GM18526 (cell line): ENCODE data around the gene SLC2A8.

ENCODE experiments used
- POLR2A ChIP-seq: IDR thresholded peaks from 3 replicates; pipeline ENCODE4 v1.6.1; 2011; ENCODE audit not compliant: insufficient read length; ENCODE audit errors: extremely low read depth

SLC2A8 gene, protein sequence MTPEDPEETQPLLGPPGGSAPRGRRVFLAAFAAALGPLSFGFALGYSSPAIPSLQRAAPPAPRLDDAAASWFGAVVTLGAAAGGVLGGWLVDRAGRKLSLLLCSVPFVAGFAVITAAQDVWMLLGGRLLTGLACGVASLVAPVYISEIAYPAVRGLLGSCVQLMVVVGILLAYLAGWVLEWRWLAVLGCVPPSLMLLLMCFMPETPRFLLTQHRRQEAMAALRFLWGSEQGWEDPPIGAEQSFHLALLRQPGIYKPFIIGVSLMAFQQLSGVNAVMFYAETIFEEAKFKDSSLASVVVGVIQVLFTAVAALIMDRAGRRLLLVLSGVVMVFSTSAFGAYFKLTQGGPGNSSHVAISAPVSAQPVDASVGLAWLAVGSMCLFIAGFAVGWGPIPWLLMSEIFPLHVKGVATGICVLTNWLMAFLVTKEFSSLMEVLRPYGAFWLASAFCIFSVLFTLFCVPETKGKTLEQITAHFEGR

DNA sequence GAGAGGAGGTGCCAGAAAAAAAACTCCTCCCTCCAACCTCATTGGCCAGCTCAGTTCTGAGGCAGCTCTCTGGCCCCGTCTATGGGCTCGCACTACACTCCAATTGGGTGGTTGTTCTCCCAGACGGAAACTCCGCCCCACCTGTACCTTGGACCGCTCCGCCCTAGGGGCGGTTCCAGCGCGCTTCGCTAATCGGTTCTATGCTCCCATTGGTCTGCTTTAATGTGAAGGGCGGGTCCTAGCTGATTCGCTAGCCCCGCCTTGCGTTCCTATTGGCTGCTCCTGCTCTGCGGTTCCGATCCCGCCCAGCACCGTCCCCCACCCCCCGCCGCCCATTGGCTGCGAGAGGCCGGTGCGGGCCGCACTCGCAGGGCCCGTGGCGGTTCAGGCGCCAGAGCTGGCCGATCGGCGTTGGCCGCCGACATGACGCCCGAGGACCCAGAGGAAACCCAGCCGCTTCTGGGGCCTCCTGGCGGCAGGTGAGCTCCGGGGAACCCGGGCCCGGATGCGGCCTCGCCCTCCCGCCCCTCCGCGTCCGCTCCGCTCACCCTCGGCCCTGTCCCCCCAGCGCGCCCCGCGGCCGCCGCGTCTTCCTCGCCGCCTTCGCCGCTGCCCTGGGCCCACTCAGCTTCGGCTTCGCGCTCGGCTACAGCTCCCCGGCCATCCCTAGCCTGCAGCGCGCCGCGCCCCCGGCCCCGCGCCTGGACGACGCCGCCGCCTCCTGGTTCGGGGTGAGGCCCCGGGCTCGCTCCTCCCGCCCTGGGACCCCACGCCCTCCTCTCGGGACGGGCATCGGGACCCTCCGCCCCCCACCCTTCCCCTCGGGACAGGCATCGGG lies at the start of gene SLC2A8:
Gene SLC2A8 (plus strand): TSS at position 362 of the 838 bp plus-strand sequence. CDS start 62 bp downstream, at position 424.
- TF ChIP-seq POLR2A, result peak; percentile 63

DNA sequence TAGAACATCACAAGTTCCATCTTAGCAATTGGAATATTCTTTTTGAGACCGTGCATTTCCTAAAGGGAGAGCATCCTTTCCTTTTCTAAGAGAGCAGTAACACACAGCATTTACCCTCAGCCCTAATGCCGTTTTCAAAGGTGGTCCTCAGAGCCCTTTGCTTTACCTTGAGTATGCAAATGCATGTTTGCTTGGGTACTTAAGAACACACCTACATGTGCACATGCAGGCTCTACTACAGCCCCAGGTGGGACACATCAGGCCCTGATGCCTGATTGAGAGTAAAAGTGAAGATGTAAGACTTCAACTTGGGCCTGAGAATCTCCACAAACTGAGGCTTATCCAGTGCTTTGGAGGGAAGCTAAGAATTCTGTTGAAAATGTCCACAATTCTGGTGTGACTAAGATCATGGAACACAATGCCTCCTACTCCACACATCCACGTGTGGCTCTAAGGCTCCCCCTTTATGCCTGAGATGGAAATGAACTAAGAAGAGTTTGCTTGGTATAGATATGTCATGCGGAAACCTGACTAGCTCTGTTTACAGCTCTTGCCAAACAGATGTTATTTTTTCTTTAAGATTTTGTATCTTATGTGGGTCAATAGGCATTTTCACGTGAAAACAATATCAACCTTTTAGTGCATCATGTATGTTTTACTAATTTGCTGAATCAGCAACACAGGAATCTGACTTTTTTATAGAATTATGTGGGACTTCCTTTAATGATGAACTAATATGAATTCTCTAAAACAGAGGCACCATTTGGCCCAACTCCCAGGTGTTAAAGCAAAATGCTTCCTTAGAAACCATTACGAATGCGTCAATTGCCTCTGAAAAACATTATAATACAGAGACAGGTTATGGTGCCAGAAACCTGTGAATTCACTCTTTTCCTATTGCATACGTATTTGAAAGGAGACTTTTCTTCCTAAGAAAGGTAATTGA lies 48.9 kb upstream of the SLC2A8 start:
- no peak for TF ChIP-seq POLR2A

DNA sequence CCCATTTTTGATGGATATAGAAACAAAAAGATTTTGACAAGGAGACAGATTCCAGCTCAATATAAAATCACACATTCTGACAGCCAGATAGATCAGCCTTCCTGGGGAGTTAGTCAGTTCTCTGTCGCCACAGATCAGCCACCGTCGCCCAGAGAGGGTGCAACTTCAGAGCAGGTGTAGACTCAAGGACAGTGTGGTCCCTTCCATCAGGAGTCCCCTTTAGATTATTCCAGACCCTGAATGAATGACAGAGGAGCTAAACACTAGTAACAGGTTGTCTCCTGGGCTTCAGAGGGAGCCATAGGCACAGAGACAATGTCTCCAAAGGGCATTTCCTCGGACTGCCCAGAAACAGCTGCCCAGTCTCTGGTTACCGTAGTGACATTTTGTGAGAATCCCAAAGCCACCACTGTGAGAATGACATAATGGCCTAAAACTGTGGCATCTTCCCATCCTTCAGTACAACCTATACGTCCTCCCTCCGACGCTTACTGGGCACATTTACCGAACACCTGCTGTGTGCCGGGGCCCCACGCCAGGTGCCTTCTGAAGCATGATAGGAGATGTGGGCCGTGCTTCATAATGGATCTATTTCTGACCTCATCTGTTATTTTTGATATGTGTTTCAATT lies 47.4 kb upstream of the SLC2A8 start:
- TF ChIP-seq POLR2A, result no peak

DNA sequence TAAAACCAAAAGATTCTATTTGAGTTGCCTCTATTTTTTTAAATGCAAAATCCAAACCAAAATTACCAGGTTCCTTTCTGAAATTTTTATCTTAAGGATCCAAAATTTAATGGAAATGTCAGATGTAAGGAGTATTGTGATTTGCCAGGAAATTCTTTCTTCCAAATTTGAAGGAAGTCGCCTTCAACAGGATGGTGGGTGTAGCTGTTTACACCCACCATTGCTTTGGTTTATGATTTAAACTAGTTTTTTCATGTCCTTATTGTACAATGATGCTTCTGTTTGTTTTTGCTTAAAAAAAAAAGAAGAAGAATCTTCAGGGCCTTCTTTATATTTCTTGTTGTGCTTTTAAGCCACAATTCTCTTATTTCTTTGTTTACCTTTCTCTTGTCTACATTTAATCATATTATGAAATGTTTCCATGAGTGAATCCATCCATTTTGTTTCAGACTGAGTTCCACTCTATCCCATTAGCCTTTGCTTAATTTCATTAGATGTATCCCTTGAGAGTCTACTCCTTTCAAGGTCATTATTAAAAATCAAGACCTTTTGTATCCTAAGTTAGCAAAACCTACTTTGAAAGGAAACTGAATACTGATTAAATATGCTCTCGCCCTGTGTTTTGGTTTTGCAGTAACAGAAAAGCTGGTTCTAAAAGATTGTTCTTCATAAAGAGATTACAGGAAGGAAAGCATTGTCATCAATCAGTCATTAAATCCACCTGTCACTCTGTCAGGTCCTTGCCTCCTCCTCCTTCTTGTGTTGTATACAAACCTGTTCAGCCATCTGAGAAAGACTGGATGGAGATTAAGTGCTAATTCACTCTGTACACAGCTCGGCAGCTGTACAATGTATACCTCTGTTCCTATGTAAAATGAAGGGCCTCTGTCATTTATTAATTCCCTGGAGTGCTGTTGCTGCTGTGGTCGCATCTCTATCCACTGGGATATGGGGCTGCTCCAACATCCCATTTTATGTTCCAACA lies 45.5 kb upstream of the SLC2A8 start:
- TF ChIP-seq POLR2A, result no peak

DNA sequence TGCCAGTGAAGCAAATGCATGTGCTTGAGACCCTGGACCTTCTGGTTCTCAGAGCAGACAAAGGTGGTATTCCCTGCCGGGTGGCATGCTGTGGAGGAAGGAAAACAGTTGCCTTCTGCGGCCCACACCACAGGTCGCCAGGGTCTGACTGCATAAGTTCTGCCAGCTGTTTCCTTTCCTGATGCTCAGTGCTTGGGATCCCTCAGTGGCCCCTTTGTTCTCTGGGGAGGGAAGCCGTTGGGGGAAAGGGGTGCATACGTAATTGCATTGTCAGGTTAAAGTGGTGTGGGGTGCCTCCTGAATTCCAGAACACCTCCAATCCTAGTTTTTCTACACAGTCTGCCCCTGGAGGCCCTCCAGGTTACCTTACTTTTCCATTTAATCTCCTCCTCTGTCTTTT lies 43.1 kb upstream of the SLC2A8 start:
- TF ChIP-seq POLR2A, result no peak

DNA sequence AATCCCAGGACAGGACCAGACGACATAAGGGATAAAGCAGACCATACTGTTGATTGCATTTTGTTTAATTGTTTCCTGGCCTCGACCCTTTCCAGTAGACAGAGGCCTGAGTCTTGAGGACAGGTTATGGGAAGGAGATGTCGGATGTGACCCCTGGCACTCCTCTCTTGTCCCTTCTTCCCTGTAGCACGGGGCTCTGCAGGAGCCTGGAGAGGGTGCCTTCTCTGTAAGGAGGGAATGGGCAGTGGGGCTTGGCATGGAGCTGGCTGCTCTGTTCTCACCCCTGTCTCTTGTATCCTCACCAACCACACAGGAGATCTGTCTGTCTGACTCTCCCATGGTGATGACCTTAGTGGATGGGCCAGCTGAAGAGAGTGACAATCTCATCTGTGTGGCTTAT lies 40.1 kb upstream of the SLC2A8 start:
- no peak for TF ChIP-seq POLR2A

DNA sequence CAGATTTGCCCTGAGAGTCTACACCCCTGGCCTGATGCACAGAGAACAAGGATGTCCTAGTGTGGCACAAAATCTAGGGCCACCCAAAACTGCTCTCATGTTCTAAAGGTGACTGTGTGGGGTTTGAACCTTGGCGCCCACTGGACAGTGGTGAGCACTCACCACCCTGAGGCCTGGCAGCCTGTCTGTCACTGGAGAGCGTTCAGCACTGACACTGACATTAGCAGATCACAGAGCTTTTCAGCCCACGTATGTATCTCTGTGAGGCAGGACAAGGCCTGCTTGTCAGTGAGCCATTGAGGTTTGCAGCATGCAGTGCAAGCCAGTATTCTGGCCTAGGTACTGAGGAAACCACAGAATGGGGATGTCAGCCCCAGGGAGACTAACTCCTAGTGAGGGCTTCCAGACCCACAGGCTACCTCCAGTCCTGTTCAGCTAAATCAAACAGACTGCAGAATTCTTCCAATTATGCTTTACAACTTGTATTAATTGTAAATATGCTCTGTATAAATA lies 38.9 kb upstream of the SLC2A8 start:
- TF ChIP-seq POLR2A, result no peak

DNA sequence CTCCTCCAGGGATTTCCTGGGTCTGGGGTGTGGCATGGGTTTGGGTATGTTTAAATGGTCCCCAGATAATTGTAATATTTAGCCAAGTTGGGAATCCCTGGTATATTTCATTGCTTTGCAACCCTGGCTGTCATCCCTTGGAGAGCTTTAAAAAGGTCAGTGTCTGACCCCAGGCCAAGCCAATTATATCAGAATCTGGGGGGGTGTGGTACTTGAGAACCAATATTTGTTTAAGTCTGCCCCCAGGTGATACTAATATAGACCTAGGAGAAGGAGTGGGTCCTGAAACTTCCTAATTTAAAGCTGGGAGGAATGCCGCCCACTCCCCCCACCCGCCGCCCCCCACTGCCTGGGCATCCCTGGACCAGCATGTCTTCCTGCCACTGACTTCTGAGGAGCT lies 38.2 kb upstream of the SLC2A8 start:
- TF ChIP-seq POLR2A, result no peak

DNA sequence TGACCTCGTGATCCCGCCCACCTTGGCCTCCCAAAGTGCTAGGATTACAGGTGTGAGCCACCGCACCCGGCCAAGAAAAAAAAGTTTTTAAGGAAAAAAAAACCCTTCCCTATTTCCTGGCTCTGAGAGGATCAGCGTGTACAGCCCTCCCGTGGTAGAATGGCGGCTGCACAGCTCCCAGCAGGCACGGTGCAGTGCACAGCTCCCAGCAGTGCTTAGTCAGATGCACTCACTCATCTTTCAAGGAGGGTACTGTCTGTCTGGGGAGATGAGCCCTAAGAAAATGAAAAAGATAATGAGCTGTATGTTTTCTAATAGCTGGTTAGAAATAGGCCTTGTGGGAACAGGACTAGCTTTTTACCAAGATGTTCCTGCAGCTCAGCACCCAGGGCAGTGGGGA lies 36.7 kb upstream of the SLC2A8 start:
- TF ChIP-seq POLR2A, result no peak

DNA sequence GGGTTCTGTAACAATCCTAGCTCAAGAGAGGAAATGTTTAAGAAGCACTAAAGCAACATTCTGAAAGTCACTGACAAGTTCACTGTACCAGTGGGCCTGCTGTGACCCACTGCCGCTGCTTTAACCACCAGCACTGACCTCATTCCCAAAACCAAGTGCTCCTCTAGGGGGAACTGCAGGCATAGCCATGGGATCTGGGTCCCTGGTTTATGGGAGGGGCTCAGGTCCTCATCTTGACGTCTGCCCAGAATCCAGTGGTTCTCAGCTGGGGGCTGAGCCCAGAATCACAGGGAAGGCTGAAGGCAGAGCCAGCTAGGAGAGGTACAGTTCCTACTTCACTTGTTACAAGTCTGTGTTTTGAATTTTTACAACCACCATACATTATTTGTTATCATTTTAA lies 36.1 kb upstream of the SLC2A8 start:
- no peak for TF ChIP-seq POLR2A

DNA sequence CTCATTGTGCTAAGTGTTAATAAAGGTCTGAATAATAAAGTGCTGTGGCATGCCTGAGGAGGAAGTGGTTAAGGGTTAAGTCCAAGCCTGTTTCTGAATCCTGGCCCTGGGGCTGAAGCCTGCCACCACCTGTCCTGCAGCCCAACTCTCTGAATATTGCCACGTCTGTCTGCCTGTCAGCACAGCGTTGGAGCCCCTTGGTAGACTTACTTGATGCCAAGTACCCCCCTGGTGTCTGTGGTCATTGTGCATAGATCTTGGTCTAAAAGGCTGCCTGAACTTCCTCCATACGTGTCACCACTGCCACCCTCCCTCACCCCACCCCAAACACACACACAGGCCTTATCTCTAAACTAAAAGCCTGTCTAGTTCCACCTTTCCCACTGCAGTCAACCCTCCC lies 35.4 kb upstream of the SLC2A8 start:
- no peak for TF ChIP-seq POLR2A

DNA sequence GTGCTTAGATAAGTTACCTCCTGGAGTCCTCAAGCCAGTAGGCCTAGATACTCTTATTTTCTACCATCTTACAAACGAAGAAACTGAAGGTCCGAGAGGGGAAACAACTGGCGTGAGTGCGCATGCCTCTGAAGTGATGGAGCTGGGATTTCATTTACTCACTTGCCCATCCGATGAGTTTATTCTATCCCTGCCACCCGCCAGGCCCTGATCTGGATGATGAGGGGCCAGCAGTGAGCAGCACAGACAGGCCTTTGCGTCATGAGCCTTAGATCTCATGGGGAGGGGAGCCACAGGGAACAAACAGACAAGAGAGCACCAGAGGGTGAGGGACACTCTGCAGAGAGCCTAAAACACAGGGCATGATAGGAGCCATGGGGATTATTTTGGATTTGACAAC lies 34.1 kb upstream of the SLC2A8 start:
- TF ChIP-seq POLR2A, result no peak

DNA sequence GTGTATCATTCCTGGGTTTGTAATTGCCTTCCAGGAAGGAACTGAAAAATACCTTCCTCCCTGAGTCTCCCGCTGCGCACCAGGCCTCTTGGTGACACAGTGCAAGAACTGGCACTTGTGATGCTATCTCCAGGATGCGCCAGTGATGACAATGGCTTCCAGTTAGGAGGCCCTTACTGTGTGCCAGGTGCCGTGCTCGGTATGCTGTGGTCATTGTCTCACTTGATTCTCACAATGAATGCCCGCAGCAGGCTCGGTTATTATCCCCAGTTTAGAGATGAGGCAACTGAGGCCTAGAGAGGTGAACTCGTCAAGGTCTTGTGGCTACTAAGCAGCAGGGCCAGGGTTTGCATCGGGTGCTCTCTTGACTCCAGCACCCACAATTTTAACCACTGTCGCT lies 31.5 kb upstream of the SLC2A8 start:
- no peak for TF ChIP-seq POLR2A
